H1 (cell line): ENCODE data around the gene ZBTB22. TPM values are rescaled to one million over a fixed set of nuclear protein-coding genes. Genes with fewer than 3 reads are reported as not detected.
A peak's percentile ranks its signal among the peaks of the same experiment; 100 is the strongest.

Experiments used
- CTCF ChIA-PET: fragments of 300-600 bp; sonication (Branson Sonifier 250); formaldehyde crosslinking; loops from one replicate; lab custom pipeline; 2021; ENCODE audit not compliant: partially characterized antibody; lab: Charles Lee
- POLR2A ChIA-PET: fragments of 300-600 bp; sonication (Branson Sonifier 250); formaldehyde crosslinking; loops from one replicate; lab custom pipeline; 2021; ENCODE audit warnings: inconsistent platforms; ENCODE audit not compliant: partially characterized antibody; lab: Charles Lee
- DNase-seq, 2 experiments: peaks; one replicate each; pipeline versions ENCODE4 v3.0.0 to v3.0.0-alpha.2; 2010 to 2022; ENCODE audit warnings: low spot score in 2 of 2, low read depth in 1 of 2, mixed read lengths in 1 of 2
- FAIRE-seq: peaks from 2 replicates; lab custom pipeline; 2011; peaks lifted over from hg19 to GRCh38; lab: Jason Lieb, UNC
- H2AFZ ChIP-seq: 2 replicates; pipeline ENCODE4 v1.8.1; 2012; ENCODE audit warnings: low read length, inconsistent platforms
- H2AK5ac ChIP-seq: 2 replicates; pipeline ENCODE4 v1.6.1; 2013; ENCODE audit warnings: low read depth, low read length
- H2BK120ac ChIP-seq: replicated peaks from 2 replicates; pipeline ENCODE3; 2013; ENCODE audit warnings: low read depth, low read length, inconsistent platforms
- H2BK12ac ChIP-seq: 2 replicates; pipeline ENCODE4 v1.6.1; 2013; ENCODE audit warnings: low read depth, low read length
- H2BK15ac ChIP-seq: 2 replicates; pipeline ENCODE4 v1.6.1; 2013; ENCODE audit warnings: low read length
- H2BK20ac ChIP-seq: 2 replicates; pipeline ENCODE4 v1.6.1; 2013; ENCODE audit warnings: low read length
- H2BK5ac ChIP-seq: 2 replicates; pipeline ENCODE4 v1.6.1; 2013; ENCODE audit warnings: low read depth, low read length
- H3K14ac ChIP-seq: 2 replicates; pipeline ENCODE4 v1.6.1; 2013; ENCODE audit warnings: inconsistent platforms; ENCODE audit not compliant: insufficient read length
- H3K18ac ChIP-seq: 2 replicates; pipeline ENCODE4 v1.6.1; 2013; ENCODE audit warnings: low read length; ENCODE audit errors: extremely low read depth
- H3K23ac ChIP-seq: 2 replicates; pipeline ENCODE4 v1.6.1; 2013; ENCODE audit warnings: inconsistent platforms; ENCODE audit not compliant: insufficient read length
- H3K23me2 ChIP-seq: 2 replicates; pipeline ENCODE4 v1.6.1; 2013; ENCODE audit warnings: low read depth, low read length
- H3K27ac ChIP-seq: 2 replicates; pipeline ENCODE4 v1.6.1; 2011; ENCODE audit warnings: low read depth, low read length, inconsistent platforms
- H3K27me3 ChIP-seq, 4 experiments: replicated peaks in 1 of 4; 1 replicate in 1 of 4; 2 replicates in 3 of 4; pipeline versions ENCODE4 v1.6.1 to v1.8.1; 2011 to 2013; ENCODE audit warnings: low read length in 3 of 4, mild to moderate bottlenecking in 3 of 4, inconsistent platforms in 2 of 4, mixed read lengths in 2 of 4, moderate library complexity in 1 of 4; ENCODE audit not compliant: control insufficient read depth in 3 of 4, insufficient read depth in 3 of 4; ENCODE audit errors: extremely low read depth in 1 of 4
- H3K36me3 ChIP-seq, 4 experiments: 2 replicates each; pipeline versions ENCODE4 v1.6.1 to v1.8.1; 2011 to 2013; ENCODE audit warnings: mild to moderate bottlenecking in 4 of 4, low read length in 3 of 4, moderate library complexity in 2 of 4, control low read depth in 1 of 4, inconsistent platforms in 1 of 4; ENCODE audit not compliant: insufficient read depth in 4 of 4, control insufficient read depth in 2 of 4
- H3K4ac ChIP-seq: replicated peaks from 2 replicates; pipeline ENCODE3; 2013; ENCODE audit warnings: low read length, low read depth, mixed read lengths, inconsistent platforms; ENCODE audit not compliant: insufficient read length
- H3K4me1 ChIP-seq, 4 experiments: replicated peaks in 1 of 4; 1 replicate in 1 of 4; 2 replicates in 3 of 4; pipeline versions ENCODE4 v1.6.1 to v1.8.1; 2011 to 2013; ENCODE audit warnings: low read length in 3 of 4, inconsistent platforms in 2 of 4, mixed read lengths in 1 of 4; ENCODE audit not compliant: insufficient read depth in 4 of 4, control insufficient read depth in 3 of 4
- H3K4me2 ChIP-seq, 2 experiments: 2 replicates each; pipeline versions ENCODE4 v1.6.1 to v1.8.1; 2011 to 2013; ENCODE audit warnings: low read depth in 2 of 2, low read length in 2 of 2, control low read depth in 1 of 2, inconsistent platforms in 1 of 2, mild to moderate bottlenecking in 1 of 2; ENCODE audit not compliant: insufficient read depth in 1 of 2
- H3K4me3 ChIP-seq, 4 experiments: fragments of 200-600, 300-600 bp in 1 of 4; sonication (generic), shearing (Covaris generic), sonication (Bioruptor Twin) in 1 of 4; 2 replicates each; pipeline versions ENCODE4 v1.5.1 to v1.8.1; 2011 to 2016; ENCODE audit warnings: low read length in 4 of 4, low read depth in 3 of 4, control low read depth in 2 of 4, inconsistent platforms in 2 of 4, mild to moderate bottlenecking in 2 of 4, mixed read lengths in 1 of 4, moderate library complexity in 1 of 4; ENCODE audit not compliant: insufficient read depth in 2 of 4; ENCODE audit errors: extremely low read depth in 1 of 4
- H3K56ac ChIP-seq: replicated peaks from 2 replicates; pipeline ENCODE3; 2013; ENCODE audit warnings: low read depth, mild to moderate bottlenecking, mixed read lengths, low read length, inconsistent platforms; ENCODE audit not compliant: insufficient read length
- H3K79me1 ChIP-seq: 2 replicates; pipeline ENCODE4 v1.6.1; 2013; ENCODE audit warnings: low read depth, low read length, control low read depth
- H3K79me2 ChIP-seq, 2 experiments: 2 replicates each; pipeline versions ENCODE4 v1.6.1 to v1.8.1; 2012 to 2013; ENCODE audit warnings: low read length in 2 of 2, mild to moderate bottlenecking in 2 of 2, inconsistent platforms in 1 of 2; ENCODE audit not compliant: insufficient read depth in 2 of 2, control insufficient read depth in 1 of 2
- H3K9ac ChIP-seq, 4 experiments: replicated peaks in 1 of 4; 1 replicate in 1 of 4; 2 replicates in 3 of 4; pipeline versions ENCODE4 v1.6.1 to v1.8.1; 2011 to 2013; ENCODE audit warnings: low read depth in 3 of 4, low read length in 3 of 4, control low read depth in 2 of 4, mild to moderate bottlenecking in 2 of 4, moderate library complexity in 2 of 4, inconsistent platforms in 1 of 4; ENCODE audit errors: extremely low read depth in 1 of 4
- H3K9me3 ChIP-seq, 2 experiments: 2 replicates each; pipeline versions ENCODE4 v1.6.1 to v1.8.1; 2012 to 2013; ENCODE audit warnings: mild to moderate bottlenecking in 2 of 2, moderate library complexity in 2 of 2, control low read depth in 1 of 2, inconsistent platforms in 1 of 2, low read depth in 1 of 2, low read length in 1 of 2, mixed read lengths in 1 of 2; ENCODE audit not compliant: insufficient read depth in 2 of 2
- H4K20me1 ChIP-seq, 2 experiments: replicated peaks in 1 of 2; 2 replicates each; pipeline versions ENCODE3 to v1.8.1; 2011 to 2013; ENCODE audit warnings: inconsistent platforms in 2 of 2, low read length in 2 of 2, mild to moderate bottlenecking in 1 of 2; ENCODE audit not compliant: insufficient read depth in 2 of 2, control insufficient read depth in 1 of 2
- H4K5ac ChIP-seq: 2 replicates; pipeline ENCODE4 v1.6.1; 2013; ENCODE audit warnings: low read length, low read depth, mixed read lengths, inconsistent platforms; ENCODE audit not compliant: insufficient read length
- H4K8ac ChIP-seq: 2 replicates; pipeline ENCODE4 v1.8.0; 2013; ENCODE audit warnings: mild to moderate bottlenecking, moderate library complexity, low read length, inconsistent platforms; ENCODE audit not compliant: insufficient read depth; ENCODE audit errors: extremely low read depth
- H4K91ac ChIP-seq: replicated peaks from 2 replicates; pipeline ENCODE3; 2013; ENCODE audit warnings: low read length, mixed read lengths, inconsistent platforms; ENCODE audit not compliant: insufficient read length
- ASH2L ChIP-seq: fragments of 200-600, 300-600 bp; sonication (generic); IDR thresholded peaks from one replicate; pipeline ENCODE4 v1.7.1; 2017; ENCODE audit warnings: low read length
- CBX5 ChIP-seq: fragments of 300-800, 300-1000 bp; sonication (generic); IDR thresholded peaks from 2 replicates; pipeline ENCODE4 v1.7.1; 2016; ENCODE audit warnings: antibody characterized with exemption, low read length, low read depth
- CEBPB ChIP-seq: IDR thresholded peaks from 2 replicates; pipeline ENCODE4 v1.6.1; 2012; ENCODE audit warnings: low read depth, low read length
- CREB1 ChIP-seq: IDR thresholded peaks from 2 replicates; pipeline ENCODE4 v1.6.1; 2012; ENCODE audit warnings: inconsistent platforms
- EP300 ChIP-seq, 2 experiments: IDR thresholded peaks; 1 replicate in 1 of 2; 2 replicates in 1 of 2; pipeline ENCODE4 v1.6.1; 2011 to 2012; ENCODE audit warnings: low read depth in 2 of 2, low read length in 2 of 2, mild to moderate bottlenecking in 2 of 2, borderline replicate concordance in 1 of 2, inconsistent platforms in 1 of 2, moderate library complexity in 1 of 2
- FOSL1 ChIP-seq: IDR thresholded peaks from 2 replicates; pipeline ENCODE4 v1.6.1; 2011; ENCODE audit warnings: mild to moderate bottlenecking, low read depth, low read length, moderate library complexity; ENCODE audit not compliant: insufficient read depth
- KDM4A ChIP-seq: IDR thresholded peaks from one replicate; pipeline ENCODE4 v1.7.1; 2012; ENCODE audit warnings: low read depth, mild to moderate bottlenecking, moderate library complexity, low read length, inconsistent platforms; ENCODE audit not compliant: severe bottlenecking
- PHF8 ChIP-seq: fragments of 200-600 bp; sonication (generic); conservative IDR thresholded peaks from 2 replicates; pipeline ENCODE4 v1.7.1; 2012; ENCODE audit warnings: low read depth, mild to moderate bottlenecking, inconsistent platforms, low read length, moderate library complexity
- SIRT6 ChIP-seq: IDR thresholded peaks from one replicate; pipeline ENCODE4 v1.7.1; 2012; ENCODE audit warnings: low read length, inconsistent platforms
- SP1 ChIP-seq: IDR thresholded peaks from 2 replicates; pipeline ENCODE4 v1.6.1; 2011; ENCODE audit warnings: low read depth, low read length
- ZNF274 ChIP-seq: IDR thresholded peaks from 2 replicates; pipeline ENCODE4 v1.7.0; 2012; ENCODE audit warnings: low read length, borderline replicate concordance; ENCODE audit errors: extremely low read depth
- WGBS, 2 experiments: shearing (Covaris generic) in 1 of 2; methylation state at CpG; one replicate each; pipeline versions ENCODE4 v1.1.6 to v1.1.7; 2013 to 2015; ENCODE audit warnings: low lambda C conversion rate in 2 of 2, mixed read lengths in 2 of 2, inconsistent platforms in 1 of 2, low coverage in 1 of 2, missing lambda C conversion rate in 1 of 2; ENCODE audit not compliant: insufficient replicate concordance in 2 of 2, insufficient coverage in 1 of 2, insufficient read length in 1 of 2; ENCODE audit errors: extremely low coverage in 1 of 2, missing lambda C conversion rate in 1 of 2; 5-methylcytosine and 5-hydroxymethylcytosine counted together
- polyA plus RNA-seq, 7 experiments: library from polyadenylated mRNA; depleted of rRNA in 3 of 7; stranded (reverse) in 5 of 7; unstranded in 2 of 7; fragments of >200 nt in 5 of 7; fragments of 200-250 nt in 2 of 7; gene quantifications; 1 replicate in 5 of 7; 2 replicates in 1 of 7; 4 replicates in 1 of 7; pipeline versions ENCODE4 v1.2.1 to v1.2.3, GENCODE V29; 2011 to 2013; ENCODE audit warnings: missing spikeins in 2 of 7, mixed read lengths in 2 of 7
- total RNA-seq: library from RNA; stranded (reverse); fragmentation: NEBNext Ultra II Directional; extraction: Animal tissue kit (Norgen Biotek cat#: 25700); gene quantifications from 2 replicates; pipeline ENCODE4 v1.2.1, GENCODE V29; 2021
- TF ChIP-seq, protein P1 (sequence below), 3 experiments: IDR thresholded peaks; 1 replicate in 2 of 3; 2 replicates in 1 of 3; pipeline versions ENCODE4 v1.5.1 to v1.6.1; 2011; ENCODE audit warnings: low read length in 3 of 3, mild to moderate bottlenecking in 3 of 3, inconsistent platforms in 2 of 3, low read depth in 1 of 3, moderate library complexity in 1 of 3; ENCODE audit not compliant: insufficient read depth in 1 of 3; ENCODE audit errors: control extremely low read depth in 1 of 3

Gene ZBTB22
- total and polyA plus RNA-seq, 2 of the 8 experiments (the other 6 are each of a cell fraction or from before 2014, with no cell fraction given): 7.4 to 9.9 TPM

GRCh38 chr6:33356295-33356694 is 38.8 kb upstream of the ZBTB22 start:
- no peak overlapping the region for H2AFZ ChIP-seq
- no peak overlapping the region for H2BK120ac ChIP-seq
- H4K8ac ChIP-seq: no peak overlapping the region
- DNase-seq: no peak
- no peak overlapping the region for H3K18ac ChIP-seq
- no peak for FAIRE-seq
- H2BK15ac ChIP-seq: no peak overlapping the region
- H3K4me2 ChIP-seq: no peak overlapping the region
- no peak overlapping the region for H3K14ac ChIP-seq
- H3K79me2 ChIP-seq: no peaks in the 10 kb centered on the region
- H2BK12ac ChIP-seq: no peak overlapping the region
- no peak overlapping the region for H3K4ac ChIP-seq
- H2AK5ac ChIP-seq: peak overlapping the region; percentile 24; the same call in 1 of the 2 replicates
- peaks cover 0 to 4% of the 10 kb centered on the region in 2 experiments; a peak in 1 of 4 replicates for H3K9me3 ChIP-seq
- no peaks in the 10 kb centered on the region for H3K79me1 ChIP-seq
- no peak overlapping the region for H3K27ac ChIP-seq
- WGBS, 2 experiments: 81% methylated on average over 3 of the region's 3 CpGs; no CpG with 5 or more reads in 1 of the 2 experiments
- H2BK20ac ChIP-seq: no peak overlapping the region
- H4K20me1 ChIP-seq: no peaks in the 10 kb centered on the region
- no peaks in the 10 kb centered on the region for H3K27me3 ChIP-seq
- no peaks in the 10 kb centered on the region for H3K4me1 ChIP-seq
- POLR2A ChIA-PET: interaction anchor here (1.2 kb wide), 1 partner anchor 85 kb away, joined by 3 read pairs; the partner anchor contains the start of genes RPS18 and VPS52
- H4K5ac ChIP-seq: no peak overlapping the region
- H3K9ac ChIP-seq: no peak overlapping the region
- no peak overlapping the region for H3K56ac ChIP-seq
- no peak overlapping the region for H2BK5ac ChIP-seq
- CTCF ChIA-PET: interaction anchor here (1.0 to 1.2 kb wide), 2 partner anchors 9 to 11 kb away, joined by 3 to 6 read pairs; no protein-coding TSS in a partner anchor
- no peak overlapping the region for H3K23ac ChIP-seq
- no peaks in the 10 kb centered on the region for H3K23me2 ChIP-seq
- no peaks in the 10 kb centered on the region for H3K36me3 ChIP-seq
- H4K91ac ChIP-seq: no peak overlapping the region
- H3K4me3 ChIP-seq: no peak overlapping the region
- no peak for TF ChIP-seq KDM4A
- TF ChIP-seq EP300 (IDR thresholded peaks at IDR 0.05; ENCODE audit: borderline replicate concordance in 1 of 2, low read depth in 2 of 2, low read length in 2 of 2): no peak
- no peak for TF ChIP-seq PHF8
- TF ChIP-seq FOSL1: no peak
- no peak for TF ChIP-seq SP1
- no peak for TF ChIP-seq CREB1
- TF ChIP-seq CEBPB: no peak
- no peak for TF ChIP-seq ASH2L
- TF ChIP-seq, protein P1, sequence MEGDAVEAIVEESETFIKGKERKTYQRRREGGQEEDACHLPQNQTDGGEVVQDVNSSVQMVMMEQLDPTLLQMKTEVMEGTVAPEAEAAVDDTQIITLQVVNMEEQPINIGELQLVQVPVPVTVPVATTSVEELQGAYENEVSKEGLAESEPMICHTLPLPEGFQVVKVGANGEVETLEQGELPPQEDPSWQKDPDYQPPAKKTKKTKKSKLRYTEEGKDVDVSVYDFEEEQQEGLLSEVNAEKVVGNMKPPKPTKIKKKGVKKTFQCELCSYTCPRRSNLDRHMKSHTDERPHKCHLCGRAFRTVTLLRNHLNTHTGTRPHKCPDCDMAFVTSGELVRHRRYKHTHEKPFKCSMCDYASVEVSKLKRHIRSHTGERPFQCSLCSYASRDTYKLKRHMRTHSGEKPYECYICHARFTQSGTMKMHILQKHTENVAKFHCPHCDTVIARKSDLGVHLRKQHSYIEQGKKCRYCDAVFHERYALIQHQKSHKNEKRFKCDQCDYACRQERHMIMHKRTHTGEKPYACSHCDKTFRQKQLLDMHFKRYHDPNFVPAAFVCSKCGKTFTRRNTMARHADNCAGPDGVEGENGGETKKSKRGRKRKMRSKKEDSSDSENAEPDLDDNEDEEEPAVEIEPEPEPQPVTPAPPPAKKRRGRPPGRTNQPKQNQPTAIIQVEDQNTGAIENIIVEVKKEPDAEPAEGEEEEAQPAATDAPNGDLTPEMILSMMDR (IDR thresholded peaks at IDR 0.05; ENCODE audit: control extremely low read depth in 1 of 3, insufficient read depth in 1 of 3, low read depth in 1 of 3, low read length in 3 of 3): no peak
- TF ChIP-seq SIRT6: no peak
- no peak for TF ChIP-seq CBX5
- TF ChIP-seq ZNF274: no peak
